Measurements from ENCODE around the gene TMED10.

Gene TMED10

GRCh38 chr14:75215520-75215919, 39.1 kb upstream of the TMED10 start:
- Histone ChIP-seq H3K4me1 (ENCODE audit: control insufficient read depth in 1 of 2, insufficient read depth in 2 of 2, low read length in 2 of 2) (peaks cover 2% of the 10 kb centered on the region in 2 experiments), H3K79me1 (ENCODE audit: low read length) (no peaks in the 10 kb centered on the region), H3K18ac (ENCODE audit: low read length) (no peak overlapping the region), H2BK120ac (ENCODE audit: insufficient read depth, low read length, poor library complexity) (no peak overlapping the region), H4K8ac (ENCODE audit: low read depth, low read length) (no peak overlapping the region), H3K27ac (ENCODE audit: low read depth, low read length) (no peak overlapping the region), H3K36me3 (ENCODE audit: control insufficient read depth in 1 of 2, insufficient read depth in 2 of 2, low read length in 2 of 2) (no peaks in the 10 kb centered on the region), H3K79me2 (ENCODE audit: control insufficient read depth, insufficient read depth, low read length, poor library complexity) (no peaks in the 10 kb centered on the region), H3K14ac (ENCODE audit: low read length) (no peak overlapping the region), H3K9ac (ENCODE audit: low read length) (no peak overlapping the region), H3K4me2 (ENCODE audit: low read length) (no peak overlapping the region), H3K9me3 (ENCODE audit: insufficient read depth, low read depth, low read length) (no peaks in the 10 kb centered on the region), H4K12ac (ENCODE audit: low read depth, low read length) (no peak overlapping the region), H3K4me3 (ENCODE audit: low read depth, low read length) (no peak overlapping the region), H3K4ac (ENCODE audit: low read depth, low read length) (no peak overlapping the region), H4K91ac (ENCODE audit: low read depth, low read length) (no peak overlapping the region), H2BK5ac (ENCODE audit: low read depth, low read length, poor library complexity) (no peak overlapping the region), H2BK12ac (ENCODE audit: low read length) (no peak overlapping the region), H2AK5ac (ENCODE audit: low read length) (no peak overlapping the region), H3K27me3 (ENCODE audit: insufficient read depth, low read length) (no peaks in the 10 kb centered on the region), H3K23ac (ENCODE audit: low read length) (no peak overlapping the region), H2AFZ (ENCODE audit: insufficient read depth, low read length, poor library complexity) (no peak overlapping the region)
- no peak for DNase-seq
- WGBS (ENCODE audit: extremely low coverage, insufficient coverage, insufficient read length) = no CpG with 5 or more reads among the region's 6 CpGs

DNA sequence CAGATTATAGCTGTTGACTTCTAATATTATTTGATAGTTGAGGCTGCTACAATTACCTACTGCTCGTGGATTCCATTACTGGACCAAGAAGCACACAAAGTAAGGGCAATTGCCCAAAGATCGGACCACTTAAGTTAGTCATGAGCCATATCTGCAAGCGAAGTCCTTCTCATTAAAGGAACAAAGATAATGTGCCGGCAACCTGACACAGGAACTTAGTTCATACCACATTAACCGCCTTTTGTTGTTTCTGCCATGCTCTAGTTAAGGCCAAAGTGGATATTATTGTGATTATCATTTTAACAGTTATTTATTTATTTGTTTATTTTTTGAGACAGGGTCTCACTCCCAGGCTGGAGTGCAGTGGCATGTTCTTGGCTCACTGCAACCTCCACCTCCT, 38.1 kb upstream of the TMED10 start:
- no CpG with 5 or more reads among the region's 5 CpGs for WGBS (ENCODE audit: extremely low coverage, insufficient coverage, insufficient read length)
- no peak overlapping the region for H3K23ac ChIP-seq (ENCODE audit: low read length)
- no peak overlapping the region for H2BK5ac ChIP-seq (ENCODE audit: low read depth, low read length, poor library complexity)
- H3K9me3 ChIP-seq (ENCODE audit: insufficient read depth, low read depth, low read length) = no peaks in the 10 kb centered on the region
- no peaks in the 10 kb centered on the region for H3K27me3 ChIP-seq (ENCODE audit: insufficient read depth, low read length)
- H2AFZ ChIP-seq (ENCODE audit: insufficient read depth, low read length, poor library complexity) = no peak overlapping the region
- no peaks in the 10 kb centered on the region for H3K4me1 ChIP-seq (ENCODE audit: control insufficient read depth in 1 of 2, insufficient read depth in 2 of 2, low read length in 2 of 2)
- H3K4me2 ChIP-seq (ENCODE audit: low read length) = no peak overlapping the region
- H3K14ac ChIP-seq (ENCODE audit: low read length) = no peak overlapping the region
- H2BK120ac ChIP-seq (ENCODE audit: insufficient read depth, low read length, poor library complexity) = no peak overlapping the region
- DNase-seq = no peak
- H3K4me3 ChIP-seq (ENCODE audit: low read depth, low read length) = no peak overlapping the region
- no peak overlapping the region for H3K18ac ChIP-seq (ENCODE audit: low read length)
- H4K8ac ChIP-seq (ENCODE audit: low read depth, low read length) = no peak overlapping the region
- H4K12ac ChIP-seq (ENCODE audit: low read depth, low read length) = no peak overlapping the region
- H3K36me3 ChIP-seq (ENCODE audit: control insufficient read depth in 1 of 2, insufficient read depth in 2 of 2, low read length in 2 of 2) = no peaks in the 10 kb centered on the region
- H3K79me1 ChIP-seq (ENCODE audit: low read length) = no peaks in the 10 kb centered on the region
- no peak overlapping the region for H4K91ac ChIP-seq (ENCODE audit: low read depth, low read length)
- H3K79me2 ChIP-seq (ENCODE audit: control insufficient read depth, insufficient read depth, low read length, poor library complexity) = no peaks in the 10 kb centered on the region
- H3K27ac ChIP-seq (ENCODE audit: low read depth, low read length) = no peak overlapping the region
- no peak overlapping the region for H2AK5ac ChIP-seq (ENCODE audit: low read length)
- no peak overlapping the region for H3K9ac ChIP-seq (ENCODE audit: low read length)
- H3K4ac ChIP-seq (ENCODE audit: low read depth, low read length) = no peak overlapping the region
- H2BK12ac ChIP-seq (ENCODE audit: low read length) = no peak overlapping the region

- Histone ChIP-seq H3K4me2 (ENCODE audit: low read length) (no peak overlapping the region), H4K12ac (ENCODE audit: low read depth, low read length) (no peak overlapping the region), H3K4me1 (ENCODE audit: control insufficient read depth in 1 of 2, insufficient read depth in 2 of 2, low read length in 2 of 2) (peaks cover 3 to 4% of the 10 kb centered on the region in 2 experiments), H4K91ac (ENCODE audit: low read depth, low read length) (no peak overlapping the region), H2BK5ac (ENCODE audit: low read depth, low read length, poor library complexity) (no peak overlapping the region), H3K4ac (ENCODE audit: low read depth, low read length) (no peak overlapping the region), H3K79me2 (ENCODE audit: control insufficient read depth, insufficient read depth, low read length, poor library complexity) (no peaks in the 10 kb centered on the region), H3K79me1 (ENCODE audit: low read length) (no peaks in the 10 kb centered on the region), H3K9me3 (ENCODE audit: insufficient read depth, low read depth, low read length) (no peaks in the 10 kb centered on the region), H3K27ac (ENCODE audit: low read depth, low read length) (no peak overlapping the region), H3K14ac (ENCODE audit: low read length) (no peak overlapping the region), H2BK120ac (ENCODE audit: insufficient read depth, low read length, poor library complexity) (no peak overlapping the region), H2AK5ac (ENCODE audit: low read length) (no peak overlapping the region), H2BK12ac (ENCODE audit: low read length) (no peak overlapping the region), H2AFZ (ENCODE audit: insufficient read depth, low read length, poor library complexity) (no peak overlapping the region), H3K18ac (ENCODE audit: low read length) (no peak overlapping the region), H3K27me3 (ENCODE audit: insufficient read depth, low read length) (no peaks in the 10 kb centered on the region), H3K36me3 (ENCODE audit: control insufficient read depth in 1 of 2, insufficient read depth in 2 of 2, low read length in 2 of 2) (no peaks in the 10 kb centered on the region), H4K8ac (ENCODE audit: low read depth, low read length) (no peak overlapping the region), H3K23ac (ENCODE audit: low read length) (no peak overlapping the region), H3K4me3 (ENCODE audit: low read depth, low read length) (no peak overlapping the region), H3K9ac (ENCODE audit: low read length) (no peak overlapping the region)
- no CpG with 5 or more reads among the region's 4 CpGs for WGBS (ENCODE audit: extremely low coverage, insufficient coverage, insufficient read length)
- DNase-seq = no peak
These were observed 36.8 kb upstream of the TMED10 start for GRCh38 chr14:75213172-75213571.

GRCh38 chr14:75208843-75209242, 32.4 kb upstream of the TMED10 start:
- DNase-seq = no peak
- H4K91ac ChIP-seq (ENCODE audit: low read depth, low read length) = no peak overlapping the region
- peaks cover 4 to 6% of the 10 kb centered on the region in 2 experiments for H3K4me1 ChIP-seq (ENCODE audit: control insufficient read depth in 1 of 2, insufficient read depth in 2 of 2, low read length in 2 of 2)
- H2AFZ ChIP-seq (ENCODE audit: insufficient read depth, low read length, poor library complexity) = no peak overlapping the region
- H3K4me3 ChIP-seq (ENCODE audit: low read depth, low read length) = no peak overlapping the region
- H2BK5ac ChIP-seq (ENCODE audit: low read depth, low read length, poor library complexity) = no peak overlapping the region
- no CpG with 5 or more reads among the region's 6 CpGs for WGBS (ENCODE audit: extremely low coverage, insufficient coverage, insufficient read length)
- H3K18ac ChIP-seq (ENCODE audit: low read length) = no peak overlapping the region
- no peak overlapping the region for H3K23ac ChIP-seq (ENCODE audit: low read length)
- no peak overlapping the region for H4K12ac ChIP-seq (ENCODE audit: low read depth, low read length)
- H3K27me3 ChIP-seq (ENCODE audit: insufficient read depth, low read length) = no peaks in the 10 kb centered on the region
- no peak overlapping the region for H3K9ac ChIP-seq (ENCODE audit: low read length)
- no peak overlapping the region for H3K4me2 ChIP-seq (ENCODE audit: low read length)
- H2AK5ac ChIP-seq (ENCODE audit: low read length) = no peak overlapping the region
- H3K14ac ChIP-seq (ENCODE audit: low read length) = no peak overlapping the region
- H3K27ac ChIP-seq (ENCODE audit: low read depth, low read length) = no peak overlapping the region
- no peaks in the 10 kb centered on the region for H3K79me2 ChIP-seq (ENCODE audit: control insufficient read depth, insufficient read depth, low read length, poor library complexity)
- no peaks in the 10 kb centered on the region for H3K36me3 ChIP-seq (ENCODE audit: control insufficient read depth in 1 of 2, insufficient read depth in 2 of 2, low read length in 2 of 2)
- no peak overlapping the region for H3K4ac ChIP-seq (ENCODE audit: low read depth, low read length)
- no peaks in the 10 kb centered on the region for H3K9me3 ChIP-seq (ENCODE audit: insufficient read depth, low read depth, low read length)
- H4K8ac ChIP-seq (ENCODE audit: low read depth, low read length) = no peak overlapping the region
- H2BK120ac ChIP-seq (ENCODE audit: insufficient read depth, low read length, poor library complexity) = no peak overlapping the region
- peak overlapping the region; percentile 21 for H2BK12ac ChIP-seq (ENCODE audit: low read length)
- H3K79me1 ChIP-seq (ENCODE audit: low read length) = no peaks in the 10 kb centered on the region

Measured in trophoblast cell (in vitro differentiated cells and primary cell).